Measurements from ENCODE around the gene GAN.

- TF ChIP-seq, protein P1, sequence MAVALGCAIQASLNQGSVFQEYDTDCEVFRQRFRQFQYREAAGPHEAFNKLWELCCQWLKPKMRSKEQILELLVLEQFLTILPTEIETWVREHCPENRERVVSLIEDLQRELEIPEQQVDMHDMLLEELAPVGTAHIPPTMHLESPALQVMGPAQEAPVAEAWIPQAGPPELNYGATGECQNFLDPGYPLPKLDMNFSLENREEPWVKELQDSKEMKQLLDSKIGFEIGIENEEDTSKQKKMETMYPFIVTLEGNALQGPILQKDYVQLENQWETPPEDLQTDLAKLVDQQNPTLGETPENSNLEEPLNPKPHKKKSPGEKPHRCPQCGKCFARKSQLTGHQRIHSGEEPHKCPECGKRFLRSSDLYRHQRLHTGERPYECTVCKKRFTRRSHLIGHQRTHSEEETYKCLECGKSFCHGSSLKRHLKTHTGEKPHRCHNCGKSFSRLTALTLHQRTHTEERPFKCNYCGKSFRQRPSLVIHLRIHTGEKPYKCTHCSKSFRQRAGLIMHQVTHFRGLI (tag by site-specific recombination; IDR thresholded peaks at IDR 0.05) = no peak
- TF ChIP-seq ZNF157 (tag by site-specific recombination; IDR thresholded peaks at IDR 0.05) (no peak), RBAK (tag by site-specific recombination; IDR thresholded peaks at IDR 0.05) (no peak), ZNF350 (tag by site-specific recombination; IDR thresholded peaks at IDR 0.05) (no peak), ZNF473 (tag by site-specific recombination; IDR thresholded peaks at IDR 0.05) (no peak), ZNF280D (tag by site-specific recombination; IDR thresholded peaks at IDR 0.05) (no peak)
- TF ChIP-seq, protein P2, sequence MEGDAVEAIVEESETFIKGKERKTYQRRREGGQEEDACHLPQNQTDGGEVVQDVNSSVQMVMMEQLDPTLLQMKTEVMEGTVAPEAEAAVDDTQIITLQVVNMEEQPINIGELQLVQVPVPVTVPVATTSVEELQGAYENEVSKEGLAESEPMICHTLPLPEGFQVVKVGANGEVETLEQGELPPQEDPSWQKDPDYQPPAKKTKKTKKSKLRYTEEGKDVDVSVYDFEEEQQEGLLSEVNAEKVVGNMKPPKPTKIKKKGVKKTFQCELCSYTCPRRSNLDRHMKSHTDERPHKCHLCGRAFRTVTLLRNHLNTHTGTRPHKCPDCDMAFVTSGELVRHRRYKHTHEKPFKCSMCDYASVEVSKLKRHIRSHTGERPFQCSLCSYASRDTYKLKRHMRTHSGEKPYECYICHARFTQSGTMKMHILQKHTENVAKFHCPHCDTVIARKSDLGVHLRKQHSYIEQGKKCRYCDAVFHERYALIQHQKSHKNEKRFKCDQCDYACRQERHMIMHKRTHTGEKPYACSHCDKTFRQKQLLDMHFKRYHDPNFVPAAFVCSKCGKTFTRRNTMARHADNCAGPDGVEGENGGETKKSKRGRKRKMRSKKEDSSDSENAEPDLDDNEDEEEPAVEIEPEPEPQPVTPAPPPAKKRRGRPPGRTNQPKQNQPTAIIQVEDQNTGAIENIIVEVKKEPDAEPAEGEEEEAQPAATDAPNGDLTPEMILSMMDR (tag by site-specific recombination; IDR thresholded peaks at IDR 0.05) = peak; percentile 23; the same call in 1 of the 2 replicates
- TF ChIP-seq, protein P3, sequence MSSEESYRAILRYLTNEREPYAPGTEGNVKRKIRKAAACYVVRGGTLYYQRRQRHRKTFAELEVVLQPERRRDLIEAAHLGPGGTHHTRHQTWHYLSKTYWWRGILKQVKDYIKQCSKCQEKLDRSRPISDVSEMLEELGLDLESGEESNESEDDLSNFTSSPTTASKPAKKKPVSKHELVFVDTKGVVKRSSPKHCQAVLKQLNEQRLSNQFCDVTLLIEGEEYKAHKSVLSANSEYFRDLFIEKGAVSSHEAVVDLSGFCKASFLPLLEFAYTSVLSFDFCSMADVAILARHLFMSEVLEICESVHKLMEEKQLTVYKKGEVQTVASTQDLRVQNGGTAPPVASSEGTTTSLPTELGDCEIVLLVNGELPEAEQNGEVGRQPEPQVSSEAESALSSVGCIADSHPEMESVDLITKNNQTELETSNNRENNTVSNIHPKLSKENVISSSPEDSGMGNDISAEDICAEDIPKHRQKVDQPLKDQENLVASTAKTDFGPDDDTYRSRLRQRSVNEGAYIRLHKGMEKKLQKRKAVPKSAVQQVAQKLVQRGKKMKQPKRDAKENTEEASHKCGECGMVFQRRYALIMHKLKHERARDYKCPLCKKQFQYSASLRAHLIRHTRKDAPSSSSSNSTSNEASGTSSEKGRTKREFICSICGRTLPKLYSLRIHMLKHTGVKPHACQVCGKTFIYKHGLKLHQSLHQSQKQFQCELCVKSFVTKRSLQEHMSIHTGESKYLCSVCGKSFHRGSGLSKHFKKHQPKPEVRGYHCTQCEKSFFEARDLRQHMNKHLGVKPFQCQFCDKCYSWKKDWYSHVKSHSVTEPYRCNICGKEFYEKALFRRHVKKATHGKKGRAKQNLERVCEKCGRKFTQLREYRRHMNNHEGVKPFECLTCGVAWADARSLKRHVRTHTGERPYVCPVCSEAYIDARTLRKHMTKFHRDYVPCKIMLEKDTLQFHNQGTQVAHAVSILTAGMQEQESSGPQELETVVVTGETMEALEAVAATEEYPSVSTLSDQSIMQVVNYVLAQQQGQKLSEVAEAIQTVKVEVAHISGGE (tag by site-specific recombination; conservative IDR thresholded peaks at IDR 0.05; ENCODE audit: low read depth) = no peak
Observed at GRCh38 chr16:81315271-81316175, 761 bp downstream of the GAN start.
